Measurements from ENCODE around the gene RUNX2.

RUNX2 gene

DNA sequence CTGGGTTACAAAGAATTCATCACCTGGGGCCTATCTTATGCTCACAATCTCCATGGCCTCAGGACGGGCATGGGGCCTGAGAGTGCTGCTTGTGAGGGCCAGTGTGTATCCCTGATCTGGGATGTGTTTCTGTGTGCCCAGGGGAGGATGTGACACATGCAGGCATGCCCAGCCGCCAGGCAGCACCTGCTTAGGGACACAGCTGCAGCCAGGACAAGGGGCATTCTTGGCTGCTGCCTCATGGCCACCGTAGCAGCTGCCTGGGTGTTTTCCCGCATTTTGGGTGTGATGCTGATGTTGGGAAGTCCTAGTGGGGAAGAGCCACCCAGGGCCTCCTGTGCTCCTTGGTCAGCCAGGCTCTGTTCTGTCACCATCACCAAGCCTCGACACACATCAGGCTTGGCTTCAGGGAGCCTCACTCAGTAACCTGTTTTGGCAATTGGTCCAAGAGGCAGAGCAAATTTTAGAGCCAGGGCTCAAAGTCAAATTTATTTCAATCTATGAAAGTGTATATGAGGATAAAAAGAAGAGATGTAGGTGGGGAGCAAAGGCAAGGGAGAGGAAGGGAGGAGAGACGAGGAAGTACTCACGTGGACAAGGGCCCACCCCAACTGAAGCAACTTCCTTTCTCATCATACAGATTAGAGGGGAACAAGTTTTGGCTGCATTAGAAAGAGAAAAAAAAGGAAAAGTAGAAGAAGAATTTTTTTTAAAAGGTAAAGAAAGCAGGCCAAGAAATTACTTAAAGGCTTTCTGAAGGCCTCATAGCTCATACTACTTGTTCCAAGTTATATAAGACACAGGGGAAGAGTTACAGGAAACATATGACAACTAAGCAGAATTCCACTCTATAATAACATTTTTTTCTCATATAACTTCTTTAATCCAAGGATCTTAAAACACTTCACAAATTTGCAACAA, 319.5 kb downstream of the RUNX2 start:
- no peak overlapping the region for H3K27ac ChIP-seq (ENCODE audit: low read depth, low read length)
- H3K27me3 ChIP-seq (ENCODE audit: control insufficient read depth in 1 of 2, insufficient read depth in 2 of 2, low read length in 2 of 2): no peaks in the 10 kb centered on the region
- H3K9me3 ChIP-seq (ENCODE audit: control insufficient read depth in 1 of 2, low read length in 2 of 2): no peaks in the 10 kb centered on the region
- no peaks in the 10 kb centered on the region for H3K36me3 ChIP-seq (ENCODE audit: control insufficient read depth in 1 of 2, insufficient read depth in 2 of 2, low read length in 2 of 2)
- no peak overlapping the region for H3K4me3 ChIP-seq (ENCODE audit: low read depth in 1 of 2, low read length in 2 of 2)
- no peaks in the 10 kb centered on the region for H3K4me1 ChIP-seq (ENCODE audit: control insufficient read depth in 1 of 2, insufficient read depth in 2 of 2, low read length in 2 of 2)
- H3K9ac ChIP-seq (ENCODE audit: low read depth in 1 of 2, low read length in 2 of 2): no peak overlapping the region

DNA sequence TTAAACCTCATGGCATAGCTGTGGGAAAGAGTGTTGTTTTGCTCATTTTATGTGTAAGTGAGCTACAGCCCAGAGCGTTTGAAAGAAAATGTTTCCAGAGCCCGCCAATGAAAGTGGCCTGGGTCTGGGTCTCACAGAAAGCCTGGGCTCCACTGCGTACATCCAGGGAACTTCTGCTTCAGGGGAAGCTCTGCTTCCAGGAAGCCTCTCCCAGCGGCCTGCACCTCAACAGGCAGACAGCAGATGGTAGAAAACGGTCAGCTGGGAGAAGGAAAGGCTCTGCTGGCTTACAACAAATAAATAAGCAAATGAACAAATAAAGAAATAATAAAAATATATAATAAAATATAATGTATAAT, 320.1 kb downstream of the RUNX2 start:
- H3K27me3 ChIP-seq (ENCODE audit: control insufficient read depth in 1 of 2, insufficient read depth in 2 of 2, low read length in 2 of 2): no peaks in the 10 kb centered on the region
- H3K27ac ChIP-seq (ENCODE audit: low read depth, low read length): no peak overlapping the region
- H3K4me3 ChIP-seq (ENCODE audit: low read depth in 1 of 2, low read length in 2 of 2): no peak overlapping the region
- H3K9ac ChIP-seq (ENCODE audit: low read depth in 1 of 2, low read length in 2 of 2): no peak overlapping the region
- no peaks in the 10 kb centered on the region for H3K9me3 ChIP-seq (ENCODE audit: control insufficient read depth in 1 of 2, low read length in 2 of 2)
- H3K4me1 ChIP-seq (ENCODE audit: control insufficient read depth in 1 of 2, insufficient read depth in 2 of 2, low read length in 2 of 2): no peaks in the 10 kb centered on the region
- no peaks in the 10 kb centered on the region for H3K36me3 ChIP-seq (ENCODE audit: control insufficient read depth in 1 of 2, insufficient read depth in 2 of 2, low read length in 2 of 2)

DNA sequence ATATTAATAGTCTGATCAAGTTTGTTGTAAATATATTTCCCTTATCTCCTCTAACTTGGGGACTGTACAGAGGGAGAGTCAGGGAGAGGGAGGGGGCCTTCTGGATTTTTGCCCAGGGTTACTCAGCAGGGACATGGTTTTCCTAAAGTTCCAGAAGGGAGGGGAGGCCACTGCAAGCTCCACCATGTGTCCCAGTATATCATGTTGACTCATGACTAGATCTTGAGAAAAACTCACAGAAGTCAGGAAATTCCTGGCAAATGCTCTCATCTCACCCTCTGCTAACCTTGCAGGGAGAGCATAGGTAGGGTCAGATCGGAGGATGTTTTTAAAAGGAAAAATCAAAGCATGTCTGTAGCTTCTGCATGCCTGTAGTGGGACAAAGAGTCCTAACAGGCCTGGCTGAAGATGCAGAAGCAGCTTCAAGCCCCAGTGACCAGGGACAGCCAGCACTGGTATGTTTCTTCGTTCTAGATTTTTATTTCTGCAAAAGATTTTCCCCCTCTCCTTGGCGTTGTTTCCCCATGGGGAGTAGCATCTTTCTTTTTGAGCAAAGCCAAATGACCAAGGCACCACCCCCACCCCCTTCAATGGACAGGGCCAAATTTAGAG, 322.5 kb downstream of the RUNX2 start:
- Histone ChIP-seq H3K9ac (ENCODE audit: low read depth in 1 of 2, low read length in 2 of 2) (no peak overlapping the region), H3K27ac (ENCODE audit: low read depth, low read length) (no peak overlapping the region), H3K4me1 (ENCODE audit: control insufficient read depth in 1 of 2, insufficient read depth in 2 of 2, low read length in 2 of 2) (no peaks in the 10 kb centered on the region), H3K27me3 (ENCODE audit: control insufficient read depth in 1 of 2, insufficient read depth in 2 of 2, low read length in 2 of 2) (no peaks in the 10 kb centered on the region), H3K9me3 (ENCODE audit: control insufficient read depth in 1 of 2, low read length in 2 of 2) (no peaks in the 10 kb centered on the region), H3K4me3 (ENCODE audit: low read depth in 1 of 2, low read length in 2 of 2) (no peak overlapping the region), H3K36me3 (ENCODE audit: control insufficient read depth in 1 of 2, insufficient read depth in 2 of 2, low read length in 2 of 2) (no peaks in the 10 kb centered on the region)

DNA sequence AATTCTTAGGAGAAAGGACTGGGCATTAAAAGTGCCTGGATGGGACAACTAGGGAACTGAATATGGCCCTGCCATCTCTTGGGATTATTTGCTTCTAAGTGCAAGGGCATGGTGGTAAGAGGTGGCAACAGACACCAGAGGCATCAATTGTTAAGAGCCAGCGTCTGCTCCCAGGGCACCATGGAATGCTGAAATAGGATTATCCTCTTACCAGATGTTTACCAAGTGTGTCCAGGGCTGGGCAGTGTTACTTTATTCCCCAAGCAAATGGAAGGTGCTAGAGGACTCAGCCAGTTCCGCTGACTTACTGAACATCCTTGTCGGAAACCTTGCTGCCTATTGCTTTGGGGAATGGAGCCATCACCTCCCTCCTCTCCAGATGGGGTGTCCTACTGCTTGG, 323.2 kb downstream of the RUNX2 start:
- Histone ChIP-seq H3K9me3 (ENCODE audit: control insufficient read depth in 1 of 2, low read length in 2 of 2) (no peaks in the 10 kb centered on the region), H3K4me1 (ENCODE audit: control insufficient read depth in 1 of 2, insufficient read depth in 2 of 2, low read length in 2 of 2) (no peaks in the 10 kb centered on the region), H3K27ac (ENCODE audit: low read depth, low read length) (no peak overlapping the region), H3K36me3 (ENCODE audit: control insufficient read depth in 1 of 2, insufficient read depth in 2 of 2, low read length in 2 of 2) (no peaks in the 10 kb centered on the region), H3K27me3 (ENCODE audit: control insufficient read depth in 1 of 2, insufficient read depth in 2 of 2, low read length in 2 of 2) (no peaks in the 10 kb centered on the region), H3K4me3 (ENCODE audit: low read depth in 1 of 2, low read length in 2 of 2) (no peak overlapping the region), H3K9ac (ENCODE audit: low read depth in 1 of 2, low read length in 2 of 2) (no peak overlapping the region)

DNA sequence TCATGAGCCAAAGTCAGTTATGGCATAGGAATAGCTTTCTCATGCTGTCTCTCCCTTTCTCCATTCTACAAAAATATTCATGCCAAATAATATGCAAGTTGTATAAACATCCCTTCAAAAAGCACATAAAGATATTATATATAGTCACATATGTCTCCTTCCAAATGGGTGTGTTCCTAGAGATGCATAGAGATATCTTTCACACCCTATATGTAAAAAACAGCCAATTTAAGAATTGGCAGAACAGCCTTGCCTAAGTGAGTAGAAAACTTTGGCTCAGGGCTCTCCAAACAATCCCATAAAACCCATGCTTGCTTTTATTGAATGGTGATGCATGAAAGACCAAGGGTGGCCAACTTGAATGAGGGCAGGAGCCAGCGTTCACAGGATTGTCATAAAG, 324.3 kb downstream of the RUNX2 start:
- H3K27ac ChIP-seq (ENCODE audit: low read depth, low read length): no peak overlapping the region
- no peaks in the 10 kb centered on the region for H3K36me3 ChIP-seq (ENCODE audit: control insufficient read depth in 1 of 2, insufficient read depth in 2 of 2, low read length in 2 of 2)
- no peaks in the 10 kb centered on the region for H3K4me1 ChIP-seq (ENCODE audit: control insufficient read depth in 1 of 2, insufficient read depth in 2 of 2, low read length in 2 of 2)

DNA sequence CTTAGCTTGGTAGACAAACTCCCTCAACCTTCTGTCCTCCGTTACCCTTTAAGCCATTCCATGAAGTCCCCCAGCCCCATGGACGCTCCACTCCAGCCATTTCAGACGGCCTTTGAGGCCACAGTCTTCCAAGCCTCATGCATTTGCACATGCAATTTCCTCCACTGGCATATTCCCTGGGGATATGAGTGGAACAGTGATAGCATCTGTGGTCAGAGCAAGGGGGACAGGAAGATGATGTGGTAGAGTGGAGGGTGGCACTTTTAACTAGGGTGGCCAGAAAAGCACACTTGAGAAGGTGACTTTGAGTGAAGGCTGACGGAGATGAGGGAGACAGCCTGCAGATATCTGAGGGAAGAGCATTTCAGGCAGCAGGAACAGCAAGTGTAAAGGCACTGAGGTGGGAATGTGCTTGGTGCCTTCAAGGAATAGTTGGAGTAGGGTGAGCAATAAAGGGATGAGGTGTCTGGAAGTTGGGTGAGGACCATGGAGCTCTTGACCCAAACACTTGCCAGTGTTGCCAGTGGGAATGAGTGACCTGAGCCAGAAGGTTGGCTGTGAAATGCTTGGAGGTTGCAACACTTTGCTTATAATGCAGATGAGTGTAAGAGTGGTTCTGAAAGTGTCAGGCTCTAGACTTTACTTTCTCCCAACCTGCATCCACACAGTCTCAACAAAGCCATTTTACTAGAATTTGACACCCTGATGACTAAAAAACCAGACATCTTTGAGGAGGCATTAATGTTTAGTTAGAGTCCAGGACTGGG, 325.2 kb downstream of the RUNX2 start:
- Histone ChIP-seq H3K4me3 (ENCODE audit: low read depth in 1 of 2, low read length in 2 of 2) (no peak overlapping the region), H3K27me3 (ENCODE audit: control insufficient read depth in 1 of 2, insufficient read depth in 2 of 2, low read length in 2 of 2) (no peaks in the 10 kb centered on the region), H3K27ac (ENCODE audit: low read depth, low read length) (no peak overlapping the region), H3K4me1 (ENCODE audit: control insufficient read depth in 1 of 2, insufficient read depth in 2 of 2, low read length in 2 of 2) (no peaks in the 10 kb centered on the region), H3K9me3 (ENCODE audit: control insufficient read depth in 1 of 2, low read length in 2 of 2) (no peaks in the 10 kb centered on the region), H3K9ac (ENCODE audit: low read depth in 1 of 2, low read length in 2 of 2) (no peak overlapping the region), H3K36me3 (ENCODE audit: control insufficient read depth in 1 of 2, insufficient read depth in 2 of 2, low read length in 2 of 2) (no peaks in the 10 kb centered on the region)

More for the DNA sequence above, 324.3 kb downstream of the RUNX2 start:
- Histone ChIP-seq H3K9ac (ENCODE audit: low read depth in 1 of 2, low read length in 2 of 2) (no peak overlapping the region), H3K27me3 (ENCODE audit: control insufficient read depth in 1 of 2, insufficient read depth in 2 of 2, low read length in 2 of 2) (no peaks in the 10 kb centered on the region), H3K4me3 (ENCODE audit: low read depth in 1 of 2, low read length in 2 of 2) (no peak overlapping the region), H3K9me3 (ENCODE audit: control insufficient read depth in 1 of 2, low read length in 2 of 2) (no peaks in the 10 kb centered on the region)

DNA sequence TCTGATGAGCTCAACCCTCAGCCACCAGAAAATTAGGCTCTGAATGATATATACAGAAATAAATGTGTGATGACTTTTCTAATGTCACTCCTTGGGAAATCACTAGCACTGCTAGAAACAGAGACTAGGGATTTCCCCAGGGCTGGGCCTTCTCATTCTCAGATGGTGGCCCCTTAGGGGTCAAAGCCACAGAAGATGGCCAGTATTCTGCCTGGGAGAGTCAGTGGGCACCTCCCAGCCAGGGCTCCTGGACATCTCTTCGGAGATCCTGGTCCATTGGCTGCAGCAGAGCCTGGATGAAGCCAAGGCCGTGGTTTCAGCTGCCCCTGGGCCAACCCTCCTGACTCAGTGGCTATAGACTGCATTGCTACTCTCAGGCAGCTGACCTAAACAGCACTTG, 326.5 kb downstream of the RUNX2 start:
- Histone ChIP-seq H3K36me3 (ENCODE audit: control insufficient read depth in 1 of 2, insufficient read depth in 2 of 2, low read length in 2 of 2) (no peaks in the 10 kb centered on the region), H3K27ac (ENCODE audit: low read depth, low read length) (no peak overlapping the region), H3K9me3 (ENCODE audit: control insufficient read depth in 1 of 2, low read length in 2 of 2) (no peaks in the 10 kb centered on the region), H3K27me3 (ENCODE audit: control insufficient read depth in 1 of 2, insufficient read depth in 2 of 2, low read length in 2 of 2) (no peaks in the 10 kb centered on the region), H3K9ac (ENCODE audit: low read depth in 1 of 2, low read length in 2 of 2) (no peak overlapping the region), H3K4me3 (ENCODE audit: low read depth in 1 of 2, low read length in 2 of 2) (no peak overlapping the region), H3K4me1 (ENCODE audit: control insufficient read depth in 1 of 2, insufficient read depth in 2 of 2, low read length in 2 of 2) (peaks cover 0 to 3% of the 10 kb centered on the region in 2 donors)

DNA sequence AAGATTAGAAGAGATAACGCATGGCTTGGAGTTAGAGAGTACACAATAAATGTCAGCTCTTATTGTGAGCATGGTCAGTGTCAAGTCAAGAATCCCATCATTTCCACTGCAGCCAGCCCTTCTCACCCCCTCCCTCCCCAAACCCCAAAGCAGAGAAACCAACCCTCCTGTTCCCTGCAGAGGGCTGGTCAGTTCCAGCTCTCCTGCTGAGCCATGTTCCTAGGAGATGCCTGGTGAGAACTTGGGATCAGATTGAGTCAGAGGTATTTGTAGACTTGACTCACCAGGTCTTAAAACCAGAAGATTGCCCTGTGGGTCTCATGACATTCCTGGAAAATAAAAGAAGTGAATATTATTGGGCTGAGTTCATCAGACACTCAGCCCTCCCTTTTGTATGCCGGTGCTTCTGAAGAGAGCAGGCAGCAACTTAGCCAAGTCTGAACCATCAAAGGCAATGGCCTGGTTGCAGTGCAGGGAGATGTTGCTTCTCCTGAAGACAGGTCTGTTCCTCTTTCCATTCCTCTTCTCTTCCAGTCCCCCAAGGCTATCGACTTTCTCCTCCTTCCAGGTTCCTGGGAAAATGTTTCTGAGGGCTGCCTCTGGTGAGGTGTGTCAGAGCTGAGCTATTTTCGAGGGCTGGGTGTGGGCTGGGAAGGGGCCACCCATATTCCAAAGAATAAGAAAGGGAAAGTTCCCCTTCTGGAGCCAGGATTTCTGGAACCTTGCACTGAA, 327.8 kb downstream of the RUNX2 start:
- peaks cover 0 to 3% of the 10 kb centered on the region in 2 donors for H3K4me1 ChIP-seq (ENCODE audit: control insufficient read depth in 1 of 2, insufficient read depth in 2 of 2, low read length in 2 of 2)
- no peak overlapping the region for H3K27ac ChIP-seq (ENCODE audit: low read depth, low read length)

DNA sequence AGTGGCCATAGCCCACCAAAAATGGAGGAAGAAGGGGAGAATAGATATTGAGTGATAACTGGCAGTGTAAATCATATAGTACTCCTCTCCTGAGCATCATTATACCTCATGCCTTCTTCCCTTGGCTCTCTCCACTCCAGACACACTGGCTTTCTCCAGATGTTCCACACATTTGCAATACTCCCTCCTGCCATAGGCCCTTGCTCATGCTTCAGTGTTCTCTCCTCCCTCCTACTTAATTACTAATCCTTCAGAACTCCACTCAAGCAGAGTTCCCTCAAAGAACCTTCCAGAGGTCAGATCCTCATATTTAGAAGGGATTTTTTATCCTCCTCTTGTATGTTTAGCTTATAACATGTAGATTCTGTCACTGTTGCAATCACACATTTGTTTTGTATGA, 329.1 kb downstream of the RUNX2 start:
- no peaks in the 10 kb centered on the region for H3K27me3 ChIP-seq (ENCODE audit: control insufficient read depth in 1 of 2, insufficient read depth in 2 of 2, low read length in 2 of 2)
- H3K4me1 ChIP-seq (ENCODE audit: control insufficient read depth in 1 of 2, insufficient read depth in 2 of 2, low read length in 2 of 2): peaks cover 0 to 3% of the 10 kb centered on the region in 2 donors
- H3K9me3 ChIP-seq (ENCODE audit: control insufficient read depth in 1 of 2, low read length in 2 of 2): no peaks in the 10 kb centered on the region
- no peak overlapping the region for H3K4me3 ChIP-seq (ENCODE audit: low read depth in 1 of 2, low read length in 2 of 2)
- no peaks in the 10 kb centered on the region for H3K36me3 ChIP-seq (ENCODE audit: control insufficient read depth in 1 of 2, insufficient read depth in 2 of 2, low read length in 2 of 2)
- H3K27ac ChIP-seq (ENCODE audit: low read depth, low read length): no peak overlapping the region
- no peak overlapping the region for H3K9ac ChIP-seq (ENCODE audit: low read depth in 1 of 2, low read length in 2 of 2)

More for the DNA sequence above, 327.8 kb downstream of the RUNX2 start:
- Histone ChIP-seq H3K4me3 (ENCODE audit: low read depth in 1 of 2, low read length in 2 of 2) (no peak overlapping the region), H3K36me3 (ENCODE audit: control insufficient read depth in 1 of 2, insufficient read depth in 2 of 2, low read length in 2 of 2) (no peaks in the 10 kb centered on the region), H3K9me3 (ENCODE audit: control insufficient read depth in 1 of 2, low read length in 2 of 2) (no peaks in the 10 kb centered on the region), H3K9ac (ENCODE audit: low read depth in 1 of 2, low read length in 2 of 2) (no peak overlapping the region), H3K27me3 (ENCODE audit: control insufficient read depth in 1 of 2, insufficient read depth in 2 of 2, low read length in 2 of 2) (no peaks in the 10 kb centered on the region)
